Keratinocyte (primary cell): ENCODE results near the gene FBN2. TPM values are rescaled to one million over a fixed set of nuclear protein-coding genes. Genes with fewer than 3 reads are reported as not detected.

ENCODE experiments used
- DNase-seq: peaks from one replicate; pipeline ENCODE4 v3.0.0-alpha.2; 2011; ENCODE audit warnings: low read depth, missing footprints, low spot score
- FAIRE-seq: peaks from 2 replicates; lab custom pipeline; 2011; peaks lifted over from hg19 to GRCh38; lab: Jason Lieb, UNC
- H2AFZ ChIP-seq: 2 replicates; pipeline ENCODE4 v1.6.0; 2012; ENCODE audit warnings: low read length, control low read depth, inconsistent platforms; ENCODE audit not compliant: control insufficient read depth
- H3K27ac ChIP-seq: 2 replicates; pipeline ENCODE4 v1.5.1; 2011; ENCODE audit warnings: low read length; ENCODE audit not compliant: control insufficient read depth, insufficient read depth
- H3K27me3 ChIP-seq: 3 replicates; pipeline ENCODE4 v1.6.0; 2011; ENCODE audit warnings: low read length; ENCODE audit not compliant: control insufficient read depth, insufficient read depth; ENCODE audit errors: extremely low read depth
- H3K36me3 ChIP-seq, 2 experiments: 2 replicates in 1 of 2; 3 replicates in 1 of 2; pipeline ENCODE4 v1.5.1; 2011; ENCODE audit warnings: low read length in 2 of 2, mild to moderate bottlenecking in 1 of 2; ENCODE audit not compliant: control insufficient read depth in 2 of 2, insufficient read depth in 2 of 2; ENCODE audit errors: extremely low read depth in 1 of 2
- H3K4me1 ChIP-seq: 3 replicates; pipeline ENCODE4 v1.5.1; 2011; ENCODE audit warnings: low read length; ENCODE audit not compliant: control insufficient read depth, insufficient read depth; ENCODE audit errors: extremely low read depth
- H3K4me2 ChIP-seq: 3 replicates; pipeline ENCODE4 v1.6.0; 2011; ENCODE audit warnings: low read depth, low read length; ENCODE audit not compliant: control insufficient read depth, insufficient read depth; ENCODE audit errors: extremely low read depth
- H3K4me3 ChIP-seq, 3 experiments: fragments of 200-600 bp in 1 of 3; sonication (generic) in 1 of 3; 2 replicates in 2 of 3; 3 replicates in 1 of 3; pipeline ENCODE4 v1.5.1; 2011 to 2016; ENCODE audit warnings: low read length in 3 of 3, mild to moderate bottlenecking in 3 of 3, control low read depth in 2 of 3, inconsistent platforms in 1 of 3, low read depth in 1 of 3, mixed read lengths in 1 of 3, mixed run types in 1 of 3, moderate library complexity in 1 of 3; ENCODE audit not compliant: control insufficient read depth in 2 of 3, insufficient read depth in 2 of 3; ENCODE audit errors: extremely low read depth in 1 of 3
- H3K79me2 ChIP-seq: 2 replicates; pipeline ENCODE4 v1.6.0; 2012; ENCODE audit warnings: low read length; ENCODE audit not compliant: control insufficient read depth, insufficient read depth
- H3K9ac ChIP-seq: 3 replicates; pipeline ENCODE4 v1.6.0; 2011; ENCODE audit warnings: low read length; ENCODE audit not compliant: control insufficient read depth, insufficient read depth; ENCODE audit errors: extremely low read depth
- H3K9me1 ChIP-seq: 3 replicates; pipeline ENCODE4 v1.6.0; 2011; ENCODE audit warnings: low read length; ENCODE audit not compliant: control insufficient read depth, insufficient read depth; ENCODE audit errors: extremely low read depth
- H3K9me3 ChIP-seq: 2 replicates; pipeline ENCODE4 v1.5.1; 2012; ENCODE audit warnings: low read depth, low read length; ENCODE audit not compliant: control insufficient read depth
- H4K20me1 ChIP-seq: 3 replicates; pipeline ENCODE4 v1.6.0; 2011; ENCODE audit warnings: low read length; ENCODE audit not compliant: control insufficient read depth, insufficient read depth; ENCODE audit errors: extremely low read depth
- CTCF ChIP-seq, 3 experiments: IDR thresholded peaks in 1 of 3; conservative IDR thresholded peaks in 1 of 3; optimal IDR thresholded peaks in 1 of 3; 2 replicates in 2 of 3; 3 replicates in 1 of 3; pipeline versions ENCODE3 to v1.5.1; 2011; ENCODE audit warnings: low read length in 3 of 3, mild to moderate bottlenecking in 3 of 3, moderate library complexity in 2 of 3, control low read depth in 1 of 3, inconsistent platforms in 1 of 3; ENCODE audit not compliant: insufficient read depth in 2 of 3; ENCODE audit errors: extremely low read depth in 1 of 3
- EZH2 ChIP-seq: IDR thresholded peaks from one replicate; pipeline ENCODE4 v1.6.1; 2012; ENCODE audit warnings: inconsistent platforms, mild to moderate bottlenecking, low read length, moderate library complexity
- dilution Hi-C: fragments of 300-500 bp; cut with MboI; formaldehyde crosslinking; loops from one replicate; pipeline ENCODE4 v1.7.0; 2020; ENCODE audit warnings: low sequenced_read_pairs; ENCODE audit not compliant: extremely low pct_ligation_motif_present
- polyA plus RNA-seq, 5 experiments: library from polyadenylated mRNA; depleted of rRNA in 3 of 5; stranded (reverse) in 3 of 5; stranded (forward) in 1 of 5; unstranded in 1 of 5; fragments of >200 nt; gene quantifications; 1 replicate in 1 of 5; 2 replicates in 3 of 5; 3 replicates in 1 of 5; pipeline versions ENCODE4 v1.2.1 to v1.2.3, GENCODE V29; 2011 to 2012; ENCODE audit warnings: missing spikeins in 2 of 5, low read depth in 1 of 5, low replicate concordance in 1 of 5

The FBN2 gene
- polyA plus RNA-seq, 1 donor (not counting 4 experiments of a cell fraction or from before 2014, with no cell fraction given) = 30.1 TPM

GRCh38 chr5:128538250-128539037 is 399 bp upstream of the FBN2 start:
- Histone ChIP-seq H2AFZ (peak overlapping the region; percentile 79), H3K9ac (peak overlapping the region; percentile 78), H3K9me3 (no peaks in the 10 kb centered on the region), H4K20me1 (no peaks in the 10 kb centered on the region), H3K79me2 (peaks cover 15% of the 10 kb centered on the region), H3K27ac (peak overlapping the region; percentile 61), H3K36me3 (peaks cover 0 to 1% of the 10 kb centered on the region in 2 experiments), H3K4me3 (peak overlapping the region; percentile 63 to 90 (median 77)), H3K4me2 (peak overlapping the region; percentile 90), H3K4me1 (peaks cover 20% of the 10 kb centered on the region), H3K9me1 (no peaks in the 10 kb centered on the region), H3K27me3 (peaks cover 3% of the 10 kb centered on the region)
- no peak for FAIRE-seq
- peak; percentile 52 for DNase-seq
- dilution Hi-C loops = no loop called here
- no peak for TF ChIP-seq CTCF (optimal IDR thresholded peaks at IDR 0.05 in 1 of 3, IDR thresholded peaks at IDR 0.05 in 1 of 3, conservative IDR thresholded peaks at IDR 0.05 in 1 of 3; ENCODE audit: extremely low read depth in 1 of 3, insufficient read depth in 2 of 3, low read length in 3 of 3)
- no peak for TF ChIP-seq EZH2

GRCh38 chr5:128537221-128537999 is 635 bp downstream of the FBN2 start:
- Histone ChIP-seq H2AFZ (peak overlapping the region; percentile 75), H4K20me1 (no peaks in the 10 kb centered on the region), H3K9me3 (no peaks in the 10 kb centered on the region), H3K4me2 (peak overlapping the region; percentile 90), H3K27me3 (peaks cover 3% of the 10 kb centered on the region), H3K9ac (peak overlapping the region; percentile 78), H3K27ac (peak overlapping the region; percentile 52), H3K9me1 (no peaks in the 10 kb centered on the region), H3K4me3 (peak overlapping the region; percentile 63 to 90 (median 80)), H3K36me3 (peaks cover 0 to 1% of the 10 kb centered on the region in 2 experiments), H3K79me2 (peaks cover 17% of the 10 kb centered on the region), H3K4me1 (peaks cover 20% of the 10 kb centered on the region)
- dilution Hi-C loops = no loop called here
- FAIRE-seq (no peak), DNase-seq (no peak)
- TF ChIP-seq CTCF (optimal IDR thresholded peaks at IDR 0.05 in 1 of 3, IDR thresholded peaks at IDR 0.05 in 1 of 3, conservative IDR thresholded peaks at IDR 0.05 in 1 of 3; ENCODE audit: extremely low read depth in 1 of 3, insufficient read depth in 2 of 3, low read length in 3 of 3) = no peak
- no peak for TF ChIP-seq EZH2
